ENCODE results near the gene RAB7B.

DNA sequence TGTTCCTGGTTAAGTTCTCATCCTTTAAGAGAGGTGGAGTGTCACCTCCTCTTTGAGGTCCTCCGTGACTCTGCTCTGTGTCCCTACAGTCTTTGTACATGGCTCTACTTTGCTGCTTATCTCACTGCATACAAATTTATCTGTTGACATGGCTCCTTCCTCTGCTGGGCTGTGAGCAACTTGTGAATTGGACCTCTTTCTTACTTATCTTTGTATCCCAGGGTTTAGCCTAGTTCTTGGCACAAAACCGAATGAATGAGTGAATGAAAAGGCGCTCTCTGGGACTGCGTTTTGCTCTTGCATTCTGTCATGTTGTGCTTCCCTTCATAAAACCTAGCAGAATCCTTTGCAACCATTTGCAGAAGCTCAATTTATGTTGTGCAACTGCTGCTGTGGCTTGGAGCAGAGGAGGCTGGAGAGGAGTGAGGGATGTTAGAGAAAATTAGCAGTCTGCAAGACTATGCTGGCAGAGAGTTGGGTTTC is 72.4 kb downstream of the RAB7B start:
- TF ChIP-seq, protein P1, sequence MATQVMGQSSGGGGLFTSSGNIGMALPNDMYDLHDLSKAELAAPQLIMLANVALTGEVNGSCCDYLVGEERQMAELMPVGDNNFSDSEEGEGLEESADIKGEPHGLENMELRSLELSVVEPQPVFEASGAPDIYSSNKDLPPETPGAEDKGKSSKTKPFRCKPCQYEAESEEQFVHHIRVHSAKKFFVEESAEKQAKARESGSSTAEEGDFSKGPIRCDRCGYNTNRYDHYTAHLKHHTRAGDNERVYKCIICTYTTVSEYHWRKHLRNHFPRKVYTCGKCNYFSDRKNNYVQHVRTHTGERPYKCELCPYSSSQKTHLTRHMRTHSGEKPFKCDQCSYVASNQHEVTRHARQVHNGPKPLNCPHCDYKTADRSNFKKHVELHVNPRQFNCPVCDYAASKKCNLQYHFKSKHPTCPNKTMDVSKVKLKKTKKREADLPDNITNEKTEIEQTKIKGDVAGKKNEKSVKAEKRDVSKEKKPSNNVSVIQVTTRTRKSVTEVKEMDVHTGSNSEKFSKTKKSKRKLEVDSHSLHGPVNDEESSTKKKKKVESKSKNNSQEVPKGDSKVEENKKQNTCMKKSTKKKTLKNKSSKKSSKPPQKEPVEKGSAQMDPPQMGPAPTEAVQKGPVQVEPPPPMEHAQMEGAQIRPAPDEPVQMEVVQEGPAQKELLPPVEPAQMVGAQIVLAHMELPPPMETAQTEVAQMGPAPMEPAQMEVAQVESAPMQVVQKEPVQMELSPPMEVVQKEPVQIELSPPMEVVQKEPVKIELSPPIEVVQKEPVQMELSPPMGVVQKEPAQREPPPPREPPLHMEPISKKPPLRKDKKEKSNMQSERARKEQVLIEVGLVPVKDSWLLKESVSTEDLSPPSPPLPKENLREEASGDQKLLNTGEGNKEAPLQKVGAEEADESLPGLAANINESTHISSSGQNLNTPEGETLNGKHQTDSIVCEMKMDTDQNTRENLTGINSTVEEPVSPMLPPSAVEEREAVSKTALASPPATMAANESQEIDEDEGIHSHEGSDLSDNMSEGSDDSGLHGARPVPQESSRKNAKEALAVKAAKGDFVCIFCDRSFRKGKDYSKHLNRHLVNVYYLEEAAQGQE (IDR thresholded peaks at IDR 0.05; ENCODE audit: insufficient replicate concordance, low read depth), result no peak
- no peak for TF ChIP-seq GABPA (IDR thresholded peaks at IDR 0.05; ENCODE audit: low read depth)
- TF ChIP-seq, protein P2, sequence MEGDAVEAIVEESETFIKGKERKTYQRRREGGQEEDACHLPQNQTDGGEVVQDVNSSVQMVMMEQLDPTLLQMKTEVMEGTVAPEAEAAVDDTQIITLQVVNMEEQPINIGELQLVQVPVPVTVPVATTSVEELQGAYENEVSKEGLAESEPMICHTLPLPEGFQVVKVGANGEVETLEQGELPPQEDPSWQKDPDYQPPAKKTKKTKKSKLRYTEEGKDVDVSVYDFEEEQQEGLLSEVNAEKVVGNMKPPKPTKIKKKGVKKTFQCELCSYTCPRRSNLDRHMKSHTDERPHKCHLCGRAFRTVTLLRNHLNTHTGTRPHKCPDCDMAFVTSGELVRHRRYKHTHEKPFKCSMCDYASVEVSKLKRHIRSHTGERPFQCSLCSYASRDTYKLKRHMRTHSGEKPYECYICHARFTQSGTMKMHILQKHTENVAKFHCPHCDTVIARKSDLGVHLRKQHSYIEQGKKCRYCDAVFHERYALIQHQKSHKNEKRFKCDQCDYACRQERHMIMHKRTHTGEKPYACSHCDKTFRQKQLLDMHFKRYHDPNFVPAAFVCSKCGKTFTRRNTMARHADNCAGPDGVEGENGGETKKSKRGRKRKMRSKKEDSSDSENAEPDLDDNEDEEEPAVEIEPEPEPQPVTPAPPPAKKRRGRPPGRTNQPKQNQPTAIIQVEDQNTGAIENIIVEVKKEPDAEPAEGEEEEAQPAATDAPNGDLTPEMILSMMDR (IDR thresholded peaks at IDR 0.05; ENCODE audit: insufficient read depth, low read length), result no peak

Measured in HL-60 (cell line).